Esophagus muscularis mucosa (tissue), 4 donors: ENCODE measurements around the gene ARHGEF12.

ENCODE experiments used
- EP300 ChIP-seq: sonication (generic); formaldehyde crosslinking; IDR thresholded peaks from one replicate; pipeline ENCODE4 v1.6.1; 2017; ENCODE audit warnings: antibody characterized with exemption
- POLR2A ChIP-seq: fragments of 450-650 bp; IDR thresholded peaks from one replicate; pipeline ENCODE4 v1.6.1; 2017; ENCODE audit warnings: antibody characterized with exemption, moderate library complexity, mild to moderate bottlenecking, low read depth
- POLR2AphosphoS5 ChIP-seq, 2 donors: sonication (generic); formaldehyde crosslinking; IDR thresholded peaks; one replicate each; pipeline ENCODE4 v1.6.1; 2017; ENCODE audit warnings: antibody characterized with exemption in 2 of 2
- TF ChIP-seq, protein P1 (sequence below), 3 experiments: fragments of 200-600 bp in 2 of 3; fragments of 450-650 bp in 1 of 3; sonication (generic) in 2 of 3; IDR thresholded peaks; one replicate each; pipeline ENCODE4 v1.5.1; 2017 to 2019; ENCODE audit warnings: antibody characterized with exemption in 3 of 3, mild to moderate bottlenecking in 2 of 3, moderate library complexity in 1 of 3

DNA sequence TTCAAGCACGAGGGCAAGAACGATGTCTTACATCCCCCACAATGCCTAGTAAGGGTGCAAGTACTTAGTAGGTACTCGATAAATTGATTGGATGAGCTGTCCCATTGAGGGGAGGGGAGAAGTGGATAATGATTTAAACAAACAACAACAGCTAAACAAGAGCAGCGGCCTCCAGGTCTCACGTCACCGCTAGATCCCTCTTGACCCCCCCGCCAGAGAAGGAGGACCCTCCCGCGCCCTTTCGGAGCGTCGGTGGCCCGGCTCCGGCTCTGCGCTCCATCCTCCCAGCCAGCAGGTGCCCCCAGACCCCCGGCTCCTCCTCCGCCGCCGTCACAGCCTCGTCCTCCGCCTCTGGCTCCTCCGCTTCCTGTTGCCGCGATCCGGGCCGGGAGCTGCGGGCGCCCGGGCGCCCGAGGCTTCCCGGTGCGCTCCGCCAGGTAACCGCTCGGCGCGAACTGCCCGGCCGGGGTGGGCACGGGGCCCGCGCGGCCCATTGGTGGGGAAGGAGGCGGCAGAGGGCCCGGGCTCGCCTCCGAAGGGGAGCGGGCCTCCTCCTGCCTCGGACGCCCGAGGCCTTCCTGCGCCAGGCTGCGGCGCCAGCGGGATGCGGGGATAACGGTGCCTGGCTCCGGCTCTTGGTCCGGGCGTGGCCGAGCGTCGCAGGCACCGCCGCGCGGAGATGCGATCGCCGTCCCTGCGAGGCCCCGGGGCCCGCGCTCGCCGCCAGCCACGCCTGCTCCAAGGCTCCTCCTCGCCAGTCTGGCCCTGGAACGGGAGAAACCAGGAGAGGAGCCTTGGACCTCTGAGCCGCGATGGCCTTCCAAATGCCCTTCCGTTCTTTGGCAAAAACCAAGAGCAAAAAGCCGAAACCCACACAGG is 11.0 kb upstream of the ARHGEF12 start, which contains the start of gene TLCD5:
- peak; percentile 19 for TF ChIP-seq POLR2A
- TF ChIP-seq, protein P1, sequence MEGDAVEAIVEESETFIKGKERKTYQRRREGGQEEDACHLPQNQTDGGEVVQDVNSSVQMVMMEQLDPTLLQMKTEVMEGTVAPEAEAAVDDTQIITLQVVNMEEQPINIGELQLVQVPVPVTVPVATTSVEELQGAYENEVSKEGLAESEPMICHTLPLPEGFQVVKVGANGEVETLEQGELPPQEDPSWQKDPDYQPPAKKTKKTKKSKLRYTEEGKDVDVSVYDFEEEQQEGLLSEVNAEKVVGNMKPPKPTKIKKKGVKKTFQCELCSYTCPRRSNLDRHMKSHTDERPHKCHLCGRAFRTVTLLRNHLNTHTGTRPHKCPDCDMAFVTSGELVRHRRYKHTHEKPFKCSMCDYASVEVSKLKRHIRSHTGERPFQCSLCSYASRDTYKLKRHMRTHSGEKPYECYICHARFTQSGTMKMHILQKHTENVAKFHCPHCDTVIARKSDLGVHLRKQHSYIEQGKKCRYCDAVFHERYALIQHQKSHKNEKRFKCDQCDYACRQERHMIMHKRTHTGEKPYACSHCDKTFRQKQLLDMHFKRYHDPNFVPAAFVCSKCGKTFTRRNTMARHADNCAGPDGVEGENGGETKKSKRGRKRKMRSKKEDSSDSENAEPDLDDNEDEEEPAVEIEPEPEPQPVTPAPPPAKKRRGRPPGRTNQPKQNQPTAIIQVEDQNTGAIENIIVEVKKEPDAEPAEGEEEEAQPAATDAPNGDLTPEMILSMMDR (IDR thresholded peaks at IDR 0.05), result peak in 2 of 3 experiments; percentile 11 to 14
- TF ChIP-seq EP300, result no peak
- peak in 1 of 2 donors; percentile 65 for TF ChIP-seq POLR2AphosphoS5 (IDR thresholded peaks at IDR 0.05)
